Colonic mucosa (tissue), 4 donors: Measurements from ENCODE around the gene ARHGEF4. TPM values are rescaled to one million over a fixed set of nuclear protein-coding genes. Genes with fewer than 3 reads are reported as not detected.

Source experiments
- DNase-seq: peaks from one replicate; pipeline ENCODE4 v3.0.0-alpha.2; 2020
- H3K27ac ChIP-seq: fragments of 200-600 bp; one replicate; pipeline ENCODE4 v1.8.0; 2021
- H3K27me3 ChIP-seq: fragments of 200-600 bp; one replicate; pipeline ENCODE4 v1.8.0; 2021
- H3K36me3 ChIP-seq: fragments of 200-600 bp; one replicate; pipeline ENCODE4 v1.8.0; 2021
- H3K4me1 ChIP-seq: fragments of 200-600 bp; one replicate; pipeline ENCODE4 v1.8.0; 2021; ENCODE audit warnings: mild to moderate bottlenecking
- H3K4me3 ChIP-seq: fragments of 200-600 bp; one replicate; pipeline ENCODE4 v1.8.0; 2021
- H3K9ac ChIP-seq, 2 donors: one replicate each; pipeline ENCODE4 v1.7.0; 2013; ENCODE audit warnings: control low read depth in 2 of 2, low read depth in 2 of 2, low read length in 2 of 2
- H3K9me3 ChIP-seq: fragments of 200-600 bp; one replicate; pipeline ENCODE4 v1.8.0; 2021
- CTCF ChIP-seq: fragments of 200-600 bp; IDR thresholded peaks from one replicate; pipeline ENCODE4 v1.8.0; 2022; ENCODE audit warnings: antibody characterized with exemption, mild to moderate bottlenecking
- intact Hi-C: fragments of 100-400 bp; cut with DNase I; formaldehyde crosslinking; loops from one replicate; pipeline ENCODE4 v1.14.1; 2022
- total RNA-seq, 2 donors: library from RNA; stranded (reverse); fragmentation: NEBNext Ultra II Directional in 1 of 2; extraction: Animal tissue kit (Norgen Biotek cat#: 25700) in 1 of 2; gene quantifications; one replicate each; pipeline ENCODE4 v1.2.1, GENCODE V29; 2021
- donor health status: healthy.
- donor health status: DM: no; HTN: no; CAD: no.
- donor health status: DM: no; HTN: no; CAD: no.

Gene ARHGEF4
- total RNA-seq, 2 donors from 2014 or later: 1.6 to 2.6 TPM

GRCh38 chr2:131027566-131028528 is 191.1 kb downstream of the ARHGEF4 start:
- DNase-seq: peak; percentile 7
- Histone ChIP-seq H3K9me3 (no peaks in the 10 kb centered on the region), H3K36me3 (no peaks in the 10 kb centered on the region), H3K27ac (no peak overlapping the region), H3K4me1 (no peaks in the 10 kb centered on the region), H3K9ac (no peak overlapping the region), H3K27me3 (no peaks in the 10 kb centered on the region), H3K4me3 (no peak overlapping the region)
- TF ChIP-seq CTCF: no peak
- intact Hi-C loops: no loop called here

GRCh38 chr2:131029812-131030211 is 193.1 kb downstream of the ARHGEF4 start:
- peak; percentile 7 for DNase-seq
- no peaks in the 10 kb centered on the region for H3K4me1 ChIP-seq
- TF ChIP-seq CTCF: no peak
- no peak overlapping the region for H3K4me3 ChIP-seq
- intact Hi-C loops: no loop called here
- no peak overlapping the region for H3K9ac ChIP-seq
- H3K36me3 ChIP-seq: no peaks in the 10 kb centered on the region
- H3K27ac ChIP-seq: no peak overlapping the region
- no peaks in the 10 kb centered on the region for H3K9me3 ChIP-seq
- peaks cover 10% of the 10 kb centered on the region for H3K27me3 ChIP-seq

- no peak for TF ChIP-seq CTCF
- DNase-seq: no peak
- peaks cover 15% of the 10 kb centered on the region for H3K27me3 ChIP-seq
- intact Hi-C loops: no loop called here
- no peaks in the 10 kb centered on the region for H3K9me3 ChIP-seq
- no peaks in the 10 kb centered on the region for H3K36me3 ChIP-seq
- no peak overlapping the region for H3K9ac ChIP-seq
- no peak overlapping the region for H3K27ac ChIP-seq
- H3K4me3 ChIP-seq: no peak overlapping the region
- no peaks in the 10 kb centered on the region for H3K4me1 ChIP-seq
Observed at GRCh38 chr2:131030478-131030971, 193.8 kb downstream of the ARHGEF4 start.

- Histone ChIP-seq H3K36me3 (no peaks in the 10 kb centered on the region), H3K27ac (no peak overlapping the region), H3K9me3 (no peaks in the 10 kb centered on the region), H3K9ac (no peak overlapping the region), H3K4me3 (no peak overlapping the region), H3K4me1 (no peaks in the 10 kb centered on the region), H3K27me3 (peaks cover 20% of the 10 kb centered on the region)
- intact Hi-C loops: no loop called here
- TF ChIP-seq CTCF: no peak
- DNase-seq: no peak
Observed at GRCh38 chr2:131031431-131031841, 194.7 kb downstream of the ARHGEF4 start.

GRCh38 chr2:131031875-131032274 is 195.2 kb downstream of the ARHGEF4 start:
- DNase-seq: no peak
- no peaks in the 10 kb centered on the region for H3K36me3 ChIP-seq
- H3K27me3 ChIP-seq: peaks cover 20% of the 10 kb centered on the region

More at GRCh38 chr2:131031875-131032274, 195.2 kb downstream of the ARHGEF4 start:
- Histone ChIP-seq H3K4me3 (no peak overlapping the region), H3K9ac (no peak overlapping the region), H3K9me3 (no peaks in the 10 kb centered on the region), H3K4me1 (no peaks in the 10 kb centered on the region), H3K27ac (no peak overlapping the region)
- no peak for TF ChIP-seq CTCF
- intact Hi-C loops: no loop called here
